GM23338 (cell line): ENCODE results near the gene SEC11A. TPM values are rescaled to one million over a fixed set of nuclear protein-coding genes. Genes with fewer than 3 reads are reported as not detected.

Experiments
- ATAC-seq: fragments of 200-7000 bp; cut with Tn5 transposase; 3 replicates; pipeline ENCODE4 v1.9.1; 2020
- DNase-seq: peaks from one replicate; pipeline ENCODE4 v3.0.0-alpha.2; 2015; ENCODE audit warnings: low spot score
- H2AFZ ChIP-seq: fragments of 200-600 bp; sonication (generic); 2 replicates; pipeline ENCODE4 v1.8.0; 2016; ENCODE audit warnings: antibody characterized with exemption, mild to moderate bottlenecking, moderate library complexity
- H3F3A ChIP-seq: fragments of 200-600 bp; sonication (generic); replicated peaks from 2 replicates; pipeline ENCODE4 v1.8.0; 2017; ENCODE audit warnings: antibody characterized with exemption, mixed run types, low read depth
- H3K27ac ChIP-seq: fragments of 200-600 bp; sonication (generic); 2 replicates; pipeline ENCODE4 v1.6.1; 2016; ENCODE audit warnings: low read depth
- H3K27me3 ChIP-seq: fragments of 200-600 bp; sonication (generic); 2 replicates; pipeline ENCODE4 v1.8.0; 2016; ENCODE audit warnings: mild to moderate bottlenecking, mixed run types, moderate library complexity; ENCODE audit not compliant: insufficient read depth
- H3K36me3 ChIP-seq: fragments of 200-600 bp; sonication (generic); 2 replicates; pipeline ENCODE4 v1.8.0; 2016; ENCODE audit warnings: mild to moderate bottlenecking; ENCODE audit not compliant: insufficient read depth
- H3K4me1 ChIP-seq: fragments of 200-600 bp; sonication (generic); 2 replicates; pipeline ENCODE4 v1.8.0; 2016; ENCODE audit warnings: mild to moderate bottlenecking, moderate library complexity; ENCODE audit not compliant: insufficient read depth
- H3K4me2 ChIP-seq: fragments of 200-600 bp; sonication (generic); 2 replicates; pipeline ENCODE4 v1.7.1; 2017; ENCODE audit warnings: mixed run types
- H3K4me3 ChIP-seq: fragments of 200-600 bp; sonication (generic); 2 replicates; pipeline ENCODE4 v1.6.1; 2016; ENCODE audit warnings: mixed run types
- H3K79me2 ChIP-seq: fragments of 200-600 bp; sonication (generic); replicated peaks from 2 replicates; pipeline ENCODE4 v1.8.0; 2017; ENCODE audit warnings: mild to moderate bottlenecking; ENCODE audit not compliant: insufficient read depth
- H3K9me2 ChIP-seq: fragments of 200-600 bp; sonication (generic); 2 replicates; pipeline ENCODE4 v1.8.0; 2017; ENCODE audit not compliant: insufficient read depth
- H4K20me1 ChIP-seq: fragments of 200-600 bp; sonication (generic); replicated peaks from 2 replicates; pipeline ENCODE4 v1.8.0; 2017; ENCODE audit warnings: mild to moderate bottlenecking; ENCODE audit not compliant: insufficient read depth
- H3K27ac Mint-ChIP-seq: 2 replicates; pipeline ENCODE4 v1.8.0; 2020; ENCODE audit warnings: inconsistent platforms, mild to moderate bottlenecking, moderate library complexity, mixed read lengths
- H3K27me3 Mint-ChIP-seq: 3 replicates; pipeline ENCODE4 v1.8.0; 2022; ENCODE audit warnings: low read depth, mild to moderate bottlenecking, moderate library complexity, mixed read lengths, inconsistent platforms; ENCODE audit not compliant: insufficient read depth, poor library complexity
- H3K36me3 Mint-ChIP-seq: 3 replicates; pipeline ENCODE4 v1.8.0; 2021; ENCODE audit warnings: low read depth, mild to moderate bottlenecking, inconsistent platforms, moderate library complexity, mixed read lengths
- H3K4me1 Mint-ChIP-seq: 3 replicates; pipeline ENCODE4 v1.8.0; 2020; ENCODE audit warnings: mild to moderate bottlenecking, inconsistent platforms, mixed read lengths
- H3K4me3 Mint-ChIP-seq: 3 replicates; pipeline ENCODE4 v1.8.0; 2021; ENCODE audit warnings: moderate library complexity, mild to moderate bottlenecking, inconsistent platforms, mixed read lengths
- H3K9me3 Mint-ChIP-seq: 3 replicates; pipeline ENCODE4 v1.8.0; 2020; ENCODE audit warnings: moderate library complexity, mild to moderate bottlenecking, inconsistent platforms, mixed read lengths
- CREB1 ChIP-seq: fragments of 250-450 bp; sonication (Bioruptor Pico); IDR thresholded peaks from 2 replicates; pipeline ENCODE4 v1.5.0; 2020; ENCODE audit warnings: low read depth, mild to moderate bottlenecking, moderate library complexity
- EZH2 ChIP-seq: fragments of 200-600 bp; sonication (generic); IDR thresholded peaks from one replicate; pipeline ENCODE4 v1.8.0; 2017; ENCODE audit warnings: antibody characterized with exemption, mild to moderate bottlenecking, low read depth; ENCODE audit not compliant: unreplicated experiment
- EZH2phosphoT487 ChIP-seq: fragments of 200-600 bp; sonication (generic); IDR thresholded peaks from one replicate; pipeline ENCODE4 v1.8.1; 2018; ENCODE audit warnings: antibody characterized with exemption; ENCODE audit not compliant: unreplicated experiment
- NANOG ChIP-seq: IDR thresholded peaks from 2 replicates; pipeline ENCODE4 v1.6.1; 2016; ENCODE audit warnings: antibody characterized with exemption, borderline replicate concordance
- POLR2AphosphoS5 ChIP-seq: IDR thresholded peaks from 2 replicates; pipeline ENCODE4 v1.6.1; 2016; ENCODE audit warnings: antibody characterized with exemption, low read depth
- STAT1 ChIP-seq: IDR thresholded peaks from one replicate; pipeline ENCODE4 v1.6.1; 2016; ENCODE audit warnings: antibody characterized with exemption; ENCODE audit not compliant: unreplicated experiment
- ZNF114 ChIP-seq: fragments of 250-450 bp; sonication (Bioruptor Pico); IDR thresholded peaks from 2 replicates; pipeline ENCODE4 v1.5.0; 2020; ENCODE audit warnings: mild to moderate bottlenecking, moderate library complexity
- ZNF331 ChIP-seq: fragments of 250-450 bp; sonication (Bioruptor Pico); IDR thresholded peaks from 2 replicates; pipeline ENCODE4 v1.5.0; 2020; ENCODE audit warnings: low read depth, mild to moderate bottlenecking, moderate library complexity
- polyA plus RNA-seq: library from polyadenylated mRNA; unstranded; fragments of >200 nt; fragmentation: Nextera tagmentation; extraction: Ambion mirVana; gene quantifications from 2 replicates; pipeline ENCODE4 v1.2.1, GENCODE V29; 2016
- total RNA-seq: library from RNA; depleted of rRNA; stranded (reverse); fragments of >200 nt; shearing (Covaris generic); gene quantifications from 2 replicates; pipeline ENCODE4 v1.2.3, GENCODE V29; 2014
- TF ChIP-seq, protein P1 (sequence below), 2 experiments: fragments of 200-600 bp in 1 of 2; sonication (generic) in 1 of 2; conservative IDR thresholded peaks; 2 replicates each; pipeline versions ENCODE4 v1.5.1 to v1.6.1; 2016 to 2017; ENCODE audit warnings: antibody characterized with exemption in 2 of 2, low read depth in 2 of 2, mild to moderate bottlenecking in 2 of 2, moderate library complexity in 1 of 2
- TF ChIP-seq, protein P2 (sequence below): IDR thresholded peaks from one replicate; pipeline ENCODE4 v1.6.1; 2018; ENCODE audit warnings: antibody characterized with exemption; ENCODE audit not compliant: unreplicated experiment
- TF ChIP-seq, protein P3 (sequence below): IDR thresholded peaks from 2 replicates; pipeline ENCODE4 v1.6.1; 2016; ENCODE audit warnings: antibody characterized with exemption

The SEC11A gene
- total and polyA plus RNA-seq, 2 experiments from 2014 or later: 191 to 257 TPM

DNA sequence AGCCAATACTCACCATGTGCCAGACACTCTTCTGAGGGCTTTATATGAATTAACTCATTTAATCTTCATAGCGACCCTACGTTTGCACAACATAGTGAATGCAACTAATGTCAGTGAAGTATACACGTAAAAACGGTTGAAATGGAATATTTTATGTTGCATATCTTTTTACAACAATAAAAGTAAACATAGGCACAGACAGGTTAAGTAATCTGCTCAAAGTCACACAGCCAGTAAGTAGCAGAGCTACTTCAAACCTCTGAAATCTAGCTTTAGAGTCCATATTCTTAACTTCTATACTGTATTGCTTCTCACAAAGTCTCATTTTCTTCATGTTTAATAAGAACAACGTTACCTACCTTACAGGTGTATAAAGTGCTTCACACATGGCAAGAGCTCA lies 1.6 kb downstream of the SEC11A start:
- Histone ChIP-seq H3K36me3 (peaks cover 15% of the 10 kb centered on the region; the same call in 1 of the 2 replicates), H4K20me1 (peaks cover 46% of the 10 kb centered on the region), H2AFZ (no peak overlapping the region), H3K4me3 (peak overlapping the region; percentile 100), H3K9me2 (no peaks in the 10 kb centered on the region), H3K4me1 (peaks cover 6% of the 10 kb centered on the region), H3K27ac (no peak overlapping the region), H3K79me2 (peaks cover 64% of the 10 kb centered on the region), H3F3A (0 out of 2 replicates have a peak, but pooled peaks cover 8% of the 10 kb centered on the region), H3K4me2 (peak overlapping the region; percentile 96), H3K27me3 (no peaks in the 10 kb centered on the region)
- Mint-ChIP-seq H3K27me3 (peaks cover 8% of the 10 kb centered on the region), H3K4me1 (peaks cover 12% of the 10 kb centered on the region), H3K4me3 (peak overlapping the region; percentile 88), H3K27ac (no peak overlapping the region), H3K9me3 (no peaks in the 10 kb centered on the region), H3K36me3 (peaks cover 33% of the 10 kb centered on the region)
- no peak for ATAC-seq
- TF ChIP-seq STAT1: no peak
- DNase-seq: no peak

DNA sequence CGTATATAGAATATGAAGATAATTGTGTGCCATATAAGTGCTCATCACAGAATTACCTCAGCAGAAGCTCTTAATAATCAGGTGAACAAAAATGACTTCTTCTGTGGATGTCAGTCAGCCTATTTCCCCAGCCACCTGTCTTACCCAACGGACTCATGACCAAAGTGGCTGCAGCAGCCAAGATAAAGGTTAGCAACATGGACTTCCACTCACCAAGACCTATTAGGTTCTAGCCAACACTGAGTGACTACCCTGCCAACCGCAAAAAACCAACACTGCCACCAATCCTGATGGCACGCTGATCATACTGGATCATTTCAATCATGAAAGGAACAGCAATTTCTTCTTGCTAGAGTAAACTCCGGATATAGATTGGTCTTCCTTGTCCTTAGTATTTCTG lies 12.1 kb downstream of the SEC11A start:
- peaks cover 76% of the 10 kb centered on the region for H4K20me1 ChIP-seq
- no peaks in the 10 kb centered on the region for H3K9me3 Mint-ChIP-seq
- ATAC-seq (no peak), DNase-seq (no peak)
- H3K36me3 ChIP-seq: no peaks in the 10 kb centered on the region
- H3K27ac ChIP-seq: no peak overlapping the region; the same call in 1 of the 2 replicates
- no peak overlapping the region for H3K4me3 Mint-ChIP-seq
- no peaks in the 10 kb centered on the region for H3K4me1 Mint-ChIP-seq
- H3K4me2 ChIP-seq: no peak overlapping the region
- peaks cover 8% of the 10 kb centered on the region for H3K27me3 Mint-ChIP-seq
- no peaks in the 10 kb centered on the region for H3K27me3 ChIP-seq
- no peak overlapping the region for H2AFZ ChIP-seq
- H3K4me3 ChIP-seq: no peak overlapping the region
- peaks cover 5% of the 10 kb centered on the region; the same call in 2 of the 3 replicates for H3K36me3 Mint-ChIP-seq
- TF ChIP-seq, protein P1, sequence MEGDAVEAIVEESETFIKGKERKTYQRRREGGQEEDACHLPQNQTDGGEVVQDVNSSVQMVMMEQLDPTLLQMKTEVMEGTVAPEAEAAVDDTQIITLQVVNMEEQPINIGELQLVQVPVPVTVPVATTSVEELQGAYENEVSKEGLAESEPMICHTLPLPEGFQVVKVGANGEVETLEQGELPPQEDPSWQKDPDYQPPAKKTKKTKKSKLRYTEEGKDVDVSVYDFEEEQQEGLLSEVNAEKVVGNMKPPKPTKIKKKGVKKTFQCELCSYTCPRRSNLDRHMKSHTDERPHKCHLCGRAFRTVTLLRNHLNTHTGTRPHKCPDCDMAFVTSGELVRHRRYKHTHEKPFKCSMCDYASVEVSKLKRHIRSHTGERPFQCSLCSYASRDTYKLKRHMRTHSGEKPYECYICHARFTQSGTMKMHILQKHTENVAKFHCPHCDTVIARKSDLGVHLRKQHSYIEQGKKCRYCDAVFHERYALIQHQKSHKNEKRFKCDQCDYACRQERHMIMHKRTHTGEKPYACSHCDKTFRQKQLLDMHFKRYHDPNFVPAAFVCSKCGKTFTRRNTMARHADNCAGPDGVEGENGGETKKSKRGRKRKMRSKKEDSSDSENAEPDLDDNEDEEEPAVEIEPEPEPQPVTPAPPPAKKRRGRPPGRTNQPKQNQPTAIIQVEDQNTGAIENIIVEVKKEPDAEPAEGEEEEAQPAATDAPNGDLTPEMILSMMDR (conservative IDR thresholded peaks at IDR 0.05; ENCODE audit: low read depth in 2 of 2): no peak
- H3K79me2 ChIP-seq: peaks cover 100% of the 10 kb centered on the region
- H3K4me1 ChIP-seq: no peaks in the 10 kb centered on the region
- no peaks in the 10 kb centered on the region for H3F3A ChIP-seq
- H3K27ac Mint-ChIP-seq: no peak overlapping the region
- no peaks in the 10 kb centered on the region for H3K9me2 ChIP-seq

DNA sequence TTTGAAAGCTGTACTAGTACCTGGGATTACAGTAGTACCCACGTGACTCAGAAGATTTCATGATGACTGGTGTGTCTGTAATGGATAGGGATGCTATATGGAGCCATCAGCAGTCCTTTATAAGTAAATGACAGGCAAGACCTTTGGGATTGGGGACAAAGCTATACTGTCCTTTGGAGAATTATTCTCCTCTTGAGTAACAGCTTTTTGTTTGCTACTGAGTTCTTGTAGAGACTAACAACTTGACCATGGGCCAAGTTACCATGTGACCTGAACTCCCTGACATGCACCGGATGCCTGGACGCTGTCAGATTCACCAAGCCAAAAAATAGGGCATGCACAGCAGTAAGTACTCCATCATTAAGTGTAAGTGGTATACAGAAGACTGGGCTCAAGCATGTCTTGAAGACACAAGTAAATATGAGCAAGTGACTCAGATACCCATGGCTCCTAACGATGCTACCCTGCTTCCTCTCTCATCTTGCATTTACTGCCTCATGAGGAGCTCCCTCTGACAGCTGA lies 12.9 kb downstream of the SEC11A start:
- Mint-ChIP-seq H3K27ac (no peak overlapping the region), H3K9me3 (no peaks in the 10 kb centered on the region), H3K27me3 (peaks cover 5% of the 10 kb centered on the region), H3K4me1 (no peaks in the 10 kb centered on the region), H3K4me3 (no peak overlapping the region), H3K36me3 (no peaks in the 10 kb centered on the region; the same call in 2 of the 3 replicates)
- Histone ChIP-seq H4K20me1 (peaks cover 71% of the 10 kb centered on the region), H2AFZ (no peak overlapping the region), H3K36me3 (no peaks in the 10 kb centered on the region), H3K4me2 (no peak overlapping the region), H3K4me3 (no peak overlapping the region), H3K79me2 (peaks cover 100% of the 10 kb centered on the region), H3K27me3 (no peaks in the 10 kb centered on the region), H3F3A (no peaks in the 10 kb centered on the region), H3K4me1 (no peaks in the 10 kb centered on the region), H3K9me2 (no peaks in the 10 kb centered on the region), H3K27ac (no peak overlapping the region)
- no peak for ATAC-seq
- no peak for DNase-seq
- TF ChIP-seq, protein P2, sequence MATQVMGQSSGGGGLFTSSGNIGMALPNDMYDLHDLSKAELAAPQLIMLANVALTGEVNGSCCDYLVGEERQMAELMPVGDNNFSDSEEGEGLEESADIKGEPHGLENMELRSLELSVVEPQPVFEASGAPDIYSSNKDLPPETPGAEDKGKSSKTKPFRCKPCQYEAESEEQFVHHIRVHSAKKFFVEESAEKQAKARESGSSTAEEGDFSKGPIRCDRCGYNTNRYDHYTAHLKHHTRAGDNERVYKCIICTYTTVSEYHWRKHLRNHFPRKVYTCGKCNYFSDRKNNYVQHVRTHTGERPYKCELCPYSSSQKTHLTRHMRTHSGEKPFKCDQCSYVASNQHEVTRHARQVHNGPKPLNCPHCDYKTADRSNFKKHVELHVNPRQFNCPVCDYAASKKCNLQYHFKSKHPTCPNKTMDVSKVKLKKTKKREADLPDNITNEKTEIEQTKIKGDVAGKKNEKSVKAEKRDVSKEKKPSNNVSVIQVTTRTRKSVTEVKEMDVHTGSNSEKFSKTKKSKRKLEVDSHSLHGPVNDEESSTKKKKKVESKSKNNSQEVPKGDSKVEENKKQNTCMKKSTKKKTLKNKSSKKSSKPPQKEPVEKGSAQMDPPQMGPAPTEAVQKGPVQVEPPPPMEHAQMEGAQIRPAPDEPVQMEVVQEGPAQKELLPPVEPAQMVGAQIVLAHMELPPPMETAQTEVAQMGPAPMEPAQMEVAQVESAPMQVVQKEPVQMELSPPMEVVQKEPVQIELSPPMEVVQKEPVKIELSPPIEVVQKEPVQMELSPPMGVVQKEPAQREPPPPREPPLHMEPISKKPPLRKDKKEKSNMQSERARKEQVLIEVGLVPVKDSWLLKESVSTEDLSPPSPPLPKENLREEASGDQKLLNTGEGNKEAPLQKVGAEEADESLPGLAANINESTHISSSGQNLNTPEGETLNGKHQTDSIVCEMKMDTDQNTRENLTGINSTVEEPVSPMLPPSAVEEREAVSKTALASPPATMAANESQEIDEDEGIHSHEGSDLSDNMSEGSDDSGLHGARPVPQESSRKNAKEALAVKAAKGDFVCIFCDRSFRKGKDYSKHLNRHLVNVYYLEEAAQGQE: no peak
- TF ChIP-seq EZH2phosphoT487 (no peak), POLR2AphosphoS5 (no peak), EZH2 (no peak), CREB1 (CRISPR knock-in tag) (no peak), ZNF114 (no peak), STAT1 (no peak), NANOG (no peak), ZNF331 (CRISPR knock-in tag) (no peak)
- TF ChIP-seq, protein P3, sequence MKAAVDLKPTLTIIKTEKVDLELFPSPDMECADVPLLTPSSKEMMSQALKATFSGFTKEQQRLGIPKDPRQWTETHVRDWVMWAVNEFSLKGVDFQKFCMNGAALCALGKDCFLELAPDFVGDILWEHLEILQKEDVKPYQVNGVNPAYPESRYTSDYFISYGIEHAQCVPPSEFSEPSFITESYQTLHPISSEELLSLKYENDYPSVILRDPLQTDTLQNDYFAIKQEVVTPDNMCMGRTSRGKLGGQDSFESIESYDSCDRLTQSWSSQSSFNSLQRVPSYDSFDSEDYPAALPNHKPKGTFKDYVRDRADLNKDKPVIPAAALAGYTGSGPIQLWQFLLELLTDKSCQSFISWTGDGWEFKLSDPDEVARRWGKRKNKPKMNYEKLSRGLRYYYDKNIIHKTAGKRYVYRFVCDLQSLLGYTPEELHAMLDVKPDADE: no peak
- TF ChIP-seq, protein P1 (conservative IDR thresholded peaks at IDR 0.05; ENCODE audit: low read depth in 2 of 2): no peak
